Nucleus accumbens (tissue), 56 donors: ENCODE measurements around the gene ATXN7L1.

Experiments
- DNase-seq, 56 donors: peaks; one replicate each; lab custom pipeline; 2025; lab: John Stamatoyannopoulos, UW

ATXN7L1 gene, protein sequence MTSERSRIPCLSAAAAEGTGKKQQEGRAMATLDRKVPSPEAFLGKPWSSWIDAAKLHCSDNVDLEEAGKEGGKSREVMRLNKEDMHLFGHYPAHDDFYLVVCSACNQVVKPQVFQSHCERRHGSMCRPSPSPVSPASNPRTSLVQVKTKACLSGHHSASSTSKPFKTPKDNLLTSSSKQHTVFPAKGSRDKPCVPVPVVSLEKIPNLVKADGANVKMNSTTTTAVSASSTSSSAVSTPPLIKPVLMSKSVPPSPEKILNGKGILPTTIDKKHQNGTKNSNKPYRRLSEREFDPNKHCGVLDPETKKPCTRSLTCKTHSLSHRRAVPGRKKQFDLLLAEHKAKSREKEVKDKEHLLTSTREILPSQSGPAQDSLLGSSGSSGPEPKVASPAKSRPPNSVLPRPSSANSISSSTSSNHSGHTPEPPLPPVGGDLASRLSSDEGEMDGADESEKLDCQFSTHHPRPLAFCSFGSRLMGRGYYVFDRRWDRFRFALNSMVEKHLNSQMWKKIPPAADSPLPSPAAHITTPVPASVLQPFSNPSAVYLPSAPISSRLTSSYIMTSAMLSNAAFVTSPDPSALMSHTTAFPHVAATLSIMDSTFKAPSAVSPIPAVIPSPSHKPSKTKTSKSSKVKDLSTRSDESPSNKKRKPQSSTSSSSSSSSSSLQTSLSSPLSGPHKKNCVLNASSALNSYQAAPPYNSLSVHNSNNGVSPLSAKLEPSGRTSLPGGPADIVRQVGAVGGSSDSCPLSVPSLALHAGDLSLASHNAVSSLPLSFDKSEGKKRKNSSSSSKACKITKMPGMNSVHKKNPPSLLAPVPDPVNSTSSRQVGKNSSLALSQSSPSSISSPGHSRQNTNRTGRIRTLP

DNA sequence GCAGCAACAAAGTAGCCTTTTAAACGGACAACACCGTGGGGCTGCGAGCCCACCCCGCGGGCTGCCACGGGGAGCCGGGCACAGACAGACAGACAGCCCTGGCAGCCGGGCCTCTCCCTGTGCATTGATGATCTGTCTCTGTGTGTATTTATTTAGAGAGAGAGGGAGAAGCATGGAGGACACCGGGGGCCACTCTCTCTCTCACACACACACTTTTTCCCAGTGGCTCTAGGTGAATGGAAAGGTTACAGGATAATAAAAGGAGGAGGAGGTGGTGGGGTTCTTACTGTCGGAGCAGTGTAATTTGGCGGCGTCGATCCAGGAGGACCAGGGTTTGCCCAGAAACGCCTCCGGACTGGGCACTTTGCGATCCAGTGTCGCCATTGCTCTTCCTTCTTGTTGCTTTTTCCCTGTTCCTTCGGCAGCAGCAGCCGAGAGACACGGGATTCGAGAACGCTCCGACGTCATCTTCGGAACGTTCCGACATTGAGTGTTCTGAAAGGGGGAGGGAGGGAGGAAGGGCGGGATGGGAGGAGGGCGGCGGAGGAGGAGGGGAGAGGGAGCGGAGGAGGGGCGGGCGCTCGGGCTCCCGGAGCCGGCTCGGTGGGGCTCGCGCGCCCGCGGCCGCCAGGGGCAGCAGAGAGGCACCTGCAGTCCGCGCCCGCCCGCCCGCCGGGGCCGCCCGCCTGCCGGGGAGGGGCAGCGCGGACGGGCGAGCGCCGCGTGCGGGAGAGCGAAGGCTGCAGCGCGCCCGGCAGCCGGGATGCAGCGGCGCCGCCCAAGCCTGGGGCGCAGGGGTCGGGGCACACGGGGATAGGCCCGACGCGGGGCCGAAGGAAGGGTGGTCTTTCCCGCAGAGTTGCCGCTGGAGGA is at the start of gene ATXN7L1:
ATXN7L1 (minus strand) TSS at position 509 of the 873 bp plus-strand sequence; CDS start at position 468, 41 bp downstream.
- DNase-seq, result peak; percentile 45 to 97 (median 91)

DNA sequence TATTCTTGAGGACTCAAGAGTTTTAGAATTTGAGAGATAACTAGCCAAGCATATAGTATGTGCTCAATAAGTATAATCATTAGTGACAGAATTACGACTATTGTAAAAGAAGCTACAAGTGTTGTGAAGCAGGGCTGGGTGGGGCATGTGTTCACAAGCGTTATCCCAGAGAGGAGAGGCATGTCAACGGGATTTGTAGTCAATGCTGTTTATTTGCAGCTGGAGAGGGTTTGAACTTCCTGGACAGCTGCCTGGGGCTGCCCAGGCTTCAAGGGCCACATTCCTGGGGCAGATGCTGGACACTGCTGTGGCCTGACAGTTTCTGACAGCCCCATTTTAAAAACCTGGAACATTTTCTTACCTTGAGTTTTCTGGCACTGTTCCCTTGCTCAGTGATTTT is 49.7 kb upstream of the ATXN7L1 start:
- no peak for DNase-seq

DNA sequence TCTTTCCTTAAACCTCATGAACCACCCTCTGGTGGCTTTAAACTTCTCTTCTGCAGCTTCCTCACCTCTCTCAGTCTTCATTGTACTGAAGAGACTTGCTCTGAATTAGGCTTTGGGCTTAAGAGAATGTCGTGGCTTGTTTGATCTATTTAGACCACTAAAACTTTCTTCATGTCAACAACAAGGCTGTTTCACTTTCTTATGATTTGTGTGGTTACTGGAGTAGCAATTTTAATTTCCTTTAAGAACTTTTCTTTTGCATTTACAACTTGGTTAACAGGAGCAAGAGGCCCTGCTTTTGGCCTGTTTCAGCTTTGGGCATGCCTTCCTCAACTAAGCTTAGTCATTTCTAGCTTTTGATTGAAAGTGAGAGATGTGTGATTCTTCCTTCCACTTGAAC is 48.5 kb upstream of the ATXN7L1 start:
- DNase-seq, result no peak

DNA sequence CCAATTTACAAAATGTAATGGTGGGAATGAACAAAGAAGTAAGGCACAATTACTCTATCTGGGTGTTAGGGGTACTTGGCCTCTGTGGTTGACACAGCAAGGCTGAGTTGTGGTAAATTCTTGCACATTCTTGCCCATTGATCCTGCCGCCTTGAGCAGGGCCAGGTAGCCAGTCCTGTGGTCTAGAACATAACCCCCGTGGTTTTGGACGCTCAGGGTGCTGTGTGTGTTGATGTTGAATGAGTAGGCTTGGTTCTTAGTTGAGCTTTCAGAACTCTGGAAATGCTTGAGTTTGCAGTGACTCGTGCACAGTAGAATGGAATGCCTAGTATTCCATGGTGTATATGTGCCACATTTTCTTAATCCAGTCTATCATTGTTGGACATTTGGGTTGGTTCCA is 44.4 kb upstream of the ATXN7L1 start:
- DNase-seq, result no peak

DNA sequence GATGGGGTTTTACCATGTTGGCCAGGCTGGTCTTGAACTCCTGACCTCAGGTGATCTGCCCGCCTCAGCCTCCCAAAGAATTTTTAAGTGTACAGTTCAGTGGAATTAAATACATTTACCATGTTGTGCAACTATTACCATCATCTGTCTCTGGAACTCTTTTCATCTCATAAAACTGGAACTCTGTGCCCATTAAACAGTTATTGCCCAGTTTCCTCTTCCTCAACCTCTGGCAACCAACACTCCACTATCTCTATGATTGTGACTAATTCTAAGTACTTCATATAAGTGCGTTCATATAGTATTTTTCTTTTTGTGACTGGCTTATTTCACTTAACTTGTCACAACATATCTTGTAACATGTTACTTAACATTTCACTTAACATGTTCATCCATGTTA is 41.3 kb upstream of the ATXN7L1 start:
- DNase-seq, result no peak

DNA sequence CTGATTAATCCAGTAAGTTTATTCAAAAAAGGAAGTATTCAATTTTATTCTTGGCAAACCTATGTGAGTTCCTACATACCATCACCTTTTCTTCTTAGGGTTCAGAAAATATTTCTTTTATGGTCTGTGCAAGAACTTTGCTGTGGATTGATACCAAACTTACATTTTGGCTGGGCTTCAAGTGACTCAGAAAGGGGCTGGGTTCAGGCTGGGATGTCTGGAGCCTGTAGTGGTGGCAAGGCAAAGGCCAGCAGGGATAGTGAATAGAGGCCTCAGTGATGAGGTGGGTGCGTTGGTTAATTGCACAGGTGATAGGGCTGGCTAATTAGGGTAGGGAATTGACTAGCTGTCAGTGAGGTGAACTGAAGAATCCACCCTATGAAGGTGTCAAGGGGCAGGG is 40.2 kb upstream of the ATXN7L1 start:
- DNase-seq, result no peak

DNA sequence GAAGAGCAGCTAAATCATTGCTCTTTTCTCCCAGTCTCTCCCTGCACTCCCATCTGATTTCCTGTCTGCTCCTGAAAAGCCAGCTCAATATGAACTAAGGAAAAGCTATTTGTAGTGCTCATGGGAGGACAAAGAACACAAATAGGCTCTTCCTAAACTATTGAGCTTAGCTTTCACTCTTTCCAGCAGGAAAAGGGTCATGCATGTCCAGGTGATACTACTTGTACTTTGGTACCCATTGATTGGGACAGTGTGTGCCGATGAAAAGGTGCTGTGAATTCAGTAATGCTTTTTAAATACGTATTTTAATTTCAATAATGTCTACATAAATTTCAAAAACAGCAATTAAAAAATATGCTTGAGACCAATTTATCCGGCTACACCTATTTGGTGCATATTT is 37.5 kb upstream of the ATXN7L1 start:
- no peak for DNase-seq

DNA sequence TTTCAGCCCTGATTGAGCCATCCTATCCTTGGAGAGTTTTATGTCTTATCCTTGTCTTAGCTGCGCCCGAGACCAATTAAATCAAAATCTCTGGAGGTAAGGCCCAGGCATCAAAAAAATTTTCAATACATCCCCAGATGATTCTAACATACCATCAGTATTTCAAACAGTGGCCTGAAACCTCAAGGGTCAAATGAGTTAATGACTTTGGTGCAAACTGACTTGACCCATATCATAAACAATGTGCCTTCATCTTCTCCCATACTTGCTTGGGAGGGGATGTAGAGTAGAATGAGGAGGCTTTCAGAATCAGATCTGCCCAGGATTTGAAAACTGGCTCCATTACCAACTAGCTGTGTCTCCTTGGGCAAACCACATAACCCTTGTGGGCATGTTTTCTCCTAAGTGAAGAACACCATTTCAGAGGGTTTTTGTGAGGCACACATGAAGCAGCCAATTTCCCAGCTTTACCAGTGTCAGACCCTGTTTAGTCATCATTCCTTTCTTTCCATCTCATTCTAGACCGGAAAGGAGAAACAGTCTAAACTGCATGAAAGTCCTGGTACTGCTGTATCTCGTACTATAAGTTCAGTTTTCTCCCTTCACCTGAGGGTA is 35.7 kb upstream of the ATXN7L1 start:
- DNase-seq, result no peak

DNA sequence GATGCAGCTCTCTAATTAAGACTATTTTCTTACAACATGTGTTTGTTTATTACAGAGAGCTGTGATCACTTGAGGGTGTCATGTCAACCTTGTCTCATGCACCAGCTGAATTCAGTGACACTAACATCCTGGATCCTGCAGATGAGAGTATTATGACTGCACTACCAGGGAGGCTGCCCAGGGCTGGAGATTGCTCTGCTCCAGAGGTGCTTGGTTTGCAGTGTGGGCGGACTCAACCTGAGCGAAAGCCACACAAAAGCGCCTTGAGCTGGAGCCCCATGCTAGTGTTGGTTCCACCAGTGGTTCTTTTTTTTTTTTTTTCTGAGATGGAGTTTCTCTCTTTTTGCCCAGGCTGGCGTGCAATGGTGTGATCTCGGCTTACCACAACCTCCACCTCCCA is 33.8 kb upstream of the ATXN7L1 start:
- no peak for DNase-seq

DNA sequence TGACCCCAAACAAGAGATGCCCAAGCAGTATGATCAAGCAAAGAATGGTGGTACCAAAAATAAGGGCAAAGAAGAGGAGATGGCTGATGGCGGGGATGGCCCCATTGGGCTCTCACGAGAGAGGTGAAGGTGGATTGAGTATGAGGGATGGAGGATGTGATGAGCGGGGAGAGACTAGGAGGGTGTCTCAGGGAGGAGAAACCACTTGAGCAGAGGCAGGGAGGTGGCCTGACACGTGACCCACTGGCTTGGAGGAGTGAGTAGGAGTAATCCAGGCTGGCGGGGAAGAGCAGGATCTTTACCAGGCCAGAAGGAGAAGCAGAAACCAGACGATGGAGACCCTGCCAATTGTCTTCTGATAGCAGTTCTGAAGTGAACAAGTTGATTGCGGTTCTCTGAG is 33.3 kb upstream of the ATXN7L1 start:
- DNase-seq, result no peak

DNA sequence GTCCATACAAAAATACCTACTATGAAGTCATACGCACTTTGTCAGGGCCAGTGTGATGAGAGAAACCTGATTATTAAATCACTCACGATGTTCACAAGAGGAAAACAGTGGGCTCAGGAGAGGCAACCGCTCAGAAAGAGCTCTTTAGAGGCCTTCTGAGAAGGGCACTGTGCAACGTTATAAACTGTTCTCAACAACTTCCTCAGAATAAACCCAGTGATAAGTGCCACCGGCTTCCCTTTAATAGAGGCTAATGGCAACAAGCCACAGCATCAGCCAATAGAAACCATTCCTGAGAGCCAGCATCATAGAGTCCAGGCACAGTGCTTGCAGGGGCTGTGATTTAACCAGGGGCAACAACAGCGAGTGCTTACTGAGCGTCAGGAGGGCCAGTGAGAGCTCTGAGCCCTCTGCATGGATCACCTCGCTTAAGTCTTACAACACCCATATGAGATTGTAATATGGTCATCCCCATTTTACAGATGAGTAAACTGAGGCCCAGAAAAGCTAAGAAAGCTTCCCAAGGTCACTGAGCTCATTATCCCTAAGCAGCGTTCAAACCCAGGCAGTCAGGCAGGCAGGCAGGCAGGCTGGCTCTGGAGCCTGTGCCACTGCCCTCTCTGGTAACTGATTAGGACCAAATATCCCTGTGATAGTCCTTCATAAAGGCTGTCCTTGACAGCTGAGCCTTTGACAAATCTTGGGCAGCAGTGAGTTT is 30.9 kb upstream of the ATXN7L1 start:
- peak in 1 of 56 donors; percentile 1 for DNase-seq

DNA sequence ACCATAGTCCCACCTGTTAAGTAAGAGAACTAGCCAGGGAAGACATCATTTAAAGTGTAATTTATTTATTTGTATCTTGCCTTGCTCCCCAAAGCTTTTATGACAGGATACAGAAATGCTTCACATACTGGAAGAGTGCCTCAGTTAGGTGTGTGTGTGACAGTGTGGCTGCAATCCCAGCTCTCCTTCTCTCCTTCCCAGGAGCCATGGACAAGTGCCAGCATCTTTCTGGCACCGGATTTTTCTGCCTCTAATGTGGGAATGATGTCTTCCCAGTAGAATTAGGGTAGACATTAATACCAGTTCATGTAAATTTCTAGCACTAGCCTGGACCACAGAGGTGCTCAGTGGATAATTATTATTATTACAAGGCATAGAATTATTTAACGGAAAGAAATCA is 30.3 kb upstream of the ATXN7L1 start:
- DNase-seq, result peak in 7 of 56 donors; percentile 1 to 37 (median 12)

DNA sequence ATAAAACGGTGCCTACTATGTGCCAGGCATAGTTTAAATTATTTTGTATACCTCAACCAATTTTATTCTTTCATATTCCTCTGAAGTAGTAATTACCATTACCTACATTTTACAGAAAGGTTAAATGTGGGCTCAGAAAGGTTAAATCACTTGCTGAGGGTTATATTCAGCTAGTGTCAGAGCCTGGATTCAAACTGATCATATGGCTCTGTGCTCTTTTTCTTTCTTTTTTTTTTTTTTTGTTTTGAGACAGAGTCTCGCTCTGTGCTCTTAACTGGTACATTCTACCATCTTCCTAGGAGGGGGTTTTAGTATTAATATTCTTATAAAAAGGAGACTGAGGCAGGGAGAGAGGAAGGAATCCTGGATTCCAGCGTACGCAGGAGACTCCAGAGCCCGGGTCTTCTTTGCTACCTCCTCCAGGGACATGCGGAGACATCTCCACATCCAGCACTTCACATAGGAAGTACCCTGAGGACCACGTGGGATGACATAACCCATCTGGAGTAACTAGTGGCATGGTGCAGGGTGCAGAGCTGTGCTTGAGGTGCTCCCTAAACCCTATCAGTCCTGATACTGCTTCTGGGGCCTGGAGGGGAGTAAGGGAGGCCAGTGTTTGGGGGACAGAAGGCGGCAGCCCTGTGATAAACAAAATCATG is 29.6 kb upstream of the ATXN7L1 start:
- no peak for DNase-seq

DNA sequence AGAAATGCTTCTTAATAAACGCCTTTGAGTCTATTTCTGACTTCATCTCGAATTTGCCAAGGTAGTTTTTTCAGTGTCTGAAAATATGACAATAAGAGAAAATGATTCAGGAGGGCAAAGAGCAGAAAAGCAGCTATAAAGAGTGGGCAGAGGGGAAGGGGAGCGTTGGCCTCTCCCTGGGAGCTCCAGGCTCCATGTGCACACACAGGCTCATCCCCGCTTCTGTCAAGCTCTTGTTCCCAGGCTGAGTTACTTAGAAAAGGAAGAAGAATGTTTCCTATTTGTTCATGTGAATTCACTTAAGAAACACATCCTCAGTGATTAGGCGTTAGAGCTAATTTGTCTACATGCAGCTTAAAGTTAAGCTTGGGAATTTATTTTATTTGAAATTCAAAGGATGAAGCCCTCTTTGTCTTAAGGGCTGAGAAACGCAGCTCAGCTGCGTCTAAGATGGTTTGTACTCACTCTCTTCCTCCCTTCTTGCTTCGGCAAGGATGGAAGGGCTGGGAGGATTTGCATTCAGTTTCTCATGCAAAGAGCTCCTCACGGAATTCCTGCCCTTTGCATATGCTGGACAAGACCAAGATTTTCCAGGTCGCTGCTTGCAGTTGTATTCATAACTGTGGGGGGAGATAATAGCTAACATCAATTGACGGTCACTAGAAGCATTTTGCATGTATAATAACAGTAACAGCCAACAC is 29.0 kb upstream of the ATXN7L1 start:
- peak in 4 of 56 donors; percentile 2 to 8 (median 6) for DNase-seq

DNA sequence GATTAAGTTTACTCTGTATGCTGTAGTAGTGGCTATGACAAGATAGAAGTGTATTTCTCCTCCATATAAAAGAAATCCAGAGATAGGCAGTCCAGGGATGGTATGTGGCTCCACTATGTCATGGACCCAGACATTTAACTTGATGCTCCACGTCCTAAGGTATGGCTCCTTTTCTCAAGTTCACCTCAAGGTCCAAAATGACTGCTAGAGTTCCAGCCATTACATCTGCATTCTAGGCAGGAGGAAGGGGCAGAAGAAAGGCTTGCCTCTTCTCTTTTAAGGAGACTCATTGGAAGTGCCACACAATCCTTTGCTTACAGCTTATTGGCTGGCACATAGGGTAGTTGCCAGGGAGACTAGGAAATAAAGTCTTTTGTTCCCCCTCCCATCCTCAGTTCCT is 27.7 kb upstream of the ATXN7L1 start:
- DNase-seq, result no peak

DNA sequence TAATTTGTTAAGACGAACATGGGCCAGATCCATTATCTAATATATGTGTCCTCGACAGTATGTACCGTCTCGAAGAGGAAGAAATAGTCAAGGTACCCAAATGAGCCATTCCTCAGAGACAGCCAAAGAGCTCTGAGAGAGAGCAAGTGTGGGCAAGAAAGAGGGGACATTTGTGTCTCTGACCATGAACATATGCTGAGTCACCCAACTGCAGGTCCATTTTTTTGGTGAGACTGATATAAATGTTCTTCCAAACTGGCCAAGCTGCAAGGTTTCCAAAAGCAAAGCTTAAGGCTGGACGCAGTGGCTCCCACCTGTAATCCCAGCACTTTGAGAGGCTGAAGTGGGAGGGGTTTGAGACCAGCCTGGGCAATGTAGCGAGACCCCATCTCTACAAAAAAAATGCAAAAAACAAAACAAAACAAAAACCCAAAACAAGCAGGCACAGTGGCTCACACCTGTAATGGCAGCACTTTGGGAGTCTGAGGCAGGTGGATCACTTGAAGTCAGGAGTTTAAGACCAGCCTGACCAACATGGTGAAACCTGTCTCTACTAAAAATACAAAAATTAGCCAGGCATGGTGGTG is 26.0 kb upstream of the ATXN7L1 start:
- DNase-seq, result no peak

DNA sequence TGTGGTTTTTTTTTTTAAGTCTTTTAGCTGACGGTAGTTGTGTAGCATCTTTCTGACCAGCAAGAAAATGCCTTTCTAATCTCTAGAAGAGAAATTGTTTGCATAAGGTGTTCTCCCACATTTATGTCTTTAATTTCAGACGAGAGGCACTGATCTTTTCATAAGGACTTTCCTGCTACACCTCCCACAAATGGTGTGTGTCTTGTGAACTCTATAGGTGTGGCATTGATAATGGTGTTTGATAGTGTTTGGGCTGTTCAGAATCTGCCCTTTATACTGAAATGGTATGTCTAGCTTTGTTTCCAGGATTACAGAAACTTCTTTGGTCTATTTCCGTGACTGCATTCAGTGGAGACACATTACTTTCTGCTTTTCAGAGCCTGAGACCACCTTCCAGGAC is 21.6 kb upstream of the ATXN7L1 start:
- no peak for DNase-seq

DNA sequence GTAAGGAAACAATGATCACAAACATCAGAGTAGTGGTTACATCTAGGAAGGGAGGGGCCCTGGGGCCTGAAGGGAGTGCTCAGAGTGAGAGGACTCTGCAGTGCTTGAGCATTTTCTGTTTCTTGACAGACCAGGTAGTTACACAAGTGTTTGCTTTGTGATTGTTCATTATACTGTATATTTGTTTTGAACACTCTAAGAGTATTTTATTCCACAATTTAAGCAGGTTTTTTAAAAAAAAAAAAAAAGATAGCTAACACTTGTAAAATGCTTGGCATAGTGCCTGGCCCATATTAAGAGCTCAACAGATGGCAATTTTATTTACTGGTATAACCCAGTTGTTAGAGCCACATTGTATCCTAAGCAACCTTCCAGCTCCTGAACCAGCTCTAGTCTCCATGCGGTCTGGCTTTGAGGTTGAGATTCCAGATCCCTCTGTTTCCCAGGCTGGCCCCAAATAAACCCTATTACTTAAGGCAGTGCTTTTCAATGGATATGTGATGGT is 20.1 kb upstream of the ATXN7L1 start:
- DNase-seq, result no peak
